Right lobe of liver (tissue), 6 donors: Measurements from ENCODE around the gene LACTBL1. TPM values are rescaled to one million over a fixed set of nuclear protein-coding genes. Genes with fewer than 3 reads are reported as not detected.
A peak's percentile ranks its signal among the peaks of the same experiment; 100 is the strongest.

Source experiments
- ATAC-seq, 4 donors: fragments of 200-7000 bp; cut with Tn5 transposase; one replicate each; pipeline ENCODE4 v1.9.1; 2020; ENCODE audit warnings: mild to moderate bottlenecking in 4 of 4, moderate library complexity in 4 of 4
- DNase-seq, 3 donors: peaks; one replicate each; pipeline ENCODE4 v3.0.0-alpha.2; 2020
- H3K27ac ChIP-seq, 3 donors: fragments of 200-600 bp; one replicate each; pipeline ENCODE4 v1.8.0; 2022
- H3K27me3 ChIP-seq, 2 donors: fragments of 200-600 bp; one replicate each; pipeline ENCODE4 v1.8.0; 2022
- H3K36me3 ChIP-seq, 4 donors: fragments of 200-600 bp; sonication (generic) in 1 of 4; one replicate each; pipeline versions ENCODE4 v1.5.1 to v1.8.0; 2017 to 2022; ENCODE audit warnings: control low read depth in 1 of 4
- H3K4me1 ChIP-seq, 4 donors: fragments of 200-600 bp; sonication (generic) in 1 of 4; one replicate each; pipeline versions ENCODE4 v1.5.1 to v1.8.0; 2017 to 2022; ENCODE audit warnings: control low read depth in 1 of 4
- H3K4me3 ChIP-seq, 3 donors: fragments of 200-600 bp; one replicate each; pipeline ENCODE4 v1.8.0; 2022
- H3K9me3 ChIP-seq, 4 donors: fragments of 200-600 bp; sonication (generic) in 1 of 4; one replicate each; pipeline versions ENCODE4 v1.5.1 to v1.8.0; 2017 to 2022; ENCODE audit warnings: control low read depth in 1 of 4
- CTCF ChIP-seq, 4 donors: fragments of 200-600 bp in 3 of 4; fragments of 450-650 bp in 1 of 4; IDR thresholded peaks; one replicate each; pipeline versions ENCODE4 v1.5.1 to v1.8.0; 2016 to 2022; ENCODE audit warnings: antibody characterized with exemption in 4 of 4, mild to moderate bottlenecking in 2 of 4
- POLR2A ChIP-seq: fragments of 450-650 bp; IDR thresholded peaks from one replicate; pipeline ENCODE4 v1.6.1; 2017; ENCODE audit warnings: antibody characterized with exemption, mild to moderate bottlenecking
- WGBS: methylation state at CpG from one replicate; pipeline ENCODE4 v1.1.6; 2018; ENCODE audit warnings: low coverage, low lambda C conversion rate; ENCODE audit not compliant: insufficient coverage; ENCODE audit errors: missing lambda C conversion rate; 5-methylcytosine and 5-hydroxymethylcytosine counted together
- intact Hi-C, 2 donors: fragments of 100-400 bp; cut with DNase I; formaldehyde crosslinking; loops; one replicate each; pipeline versions ENCODE4 v1.11.2 to v1.14.1; 2022
- total RNA-seq, 6 experiments: library from RNA; depleted of rRNA in 2 of 6; stranded (reverse); fragments of >200 nt in 2 of 6; fragmentation: NEBNext Ultra II Directional in 3 of 6; extraction: Animal tissue kit (Norgen Biotek cat#: 25700) in 3 of 6; gene quantifications; one replicate each; pipeline versions ENCODE4 v1.1.0 to v1.2.4, GENCODE V29; 2016 to 2023
- donor health status: DM: no; HTN: yes; CAD: no.
- donor health status: DM: no; HTN: no; CAD: no.
- donor health status: DM: no; HTN: no; CAD: no.
- donor health status: DM: no; HTN: yes; CAD: no.
- donor health status: DM: no; HTN: yes; CAD: no.

The LACTBL1 gene
- total RNA-seq, 6 experiments from 2014 or later, result not detected

DNA sequence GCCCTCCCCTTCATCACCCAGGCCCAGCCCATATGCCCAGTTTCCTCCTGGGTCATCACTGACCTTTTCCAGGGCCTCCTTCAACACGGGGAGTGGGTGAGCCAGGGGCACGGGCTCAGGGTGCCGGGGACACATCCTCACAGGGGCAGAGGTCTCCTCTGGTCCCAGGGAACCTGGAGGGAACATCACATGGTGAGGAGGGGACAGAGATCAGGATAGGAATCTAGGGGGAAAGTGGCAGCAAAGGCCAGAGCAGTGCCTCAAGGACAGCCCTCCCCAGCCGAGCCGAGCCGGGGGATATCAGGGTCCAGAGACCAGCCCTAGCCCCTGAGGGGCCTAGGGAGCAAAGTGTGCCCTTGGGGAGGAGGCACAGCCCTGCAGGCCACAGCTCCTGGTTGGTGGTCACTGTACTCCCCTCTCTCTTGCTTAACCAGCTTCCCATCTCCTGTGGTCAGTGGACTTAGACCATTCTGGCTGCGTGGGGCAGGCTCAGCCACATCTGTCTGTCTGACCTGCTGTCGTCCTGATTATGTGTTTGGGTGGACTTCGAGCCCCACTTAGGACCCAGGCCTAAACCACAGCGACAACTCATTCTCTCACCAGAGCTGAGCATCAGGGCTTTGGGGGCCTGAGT lies 9.5 kb downstream of the LACTBL1 start:
- Histone ChIP-seq H3K27me3 (no peaks in the 10 kb centered on the region), H3K9me3 (no peaks in the 10 kb centered on the region), H3K4me3 (no peak overlapping the region), H3K4me1 (peaks cover 0 to 4% (median 0%) of the 10 kb centered on the region in 4 donors), H3K27ac (no peak overlapping the region), H3K36me3 (no peaks in the 10 kb centered on the region)
- ATAC-seq (peak in 1 of 4 donors; percentile 11), DNase-seq (no peak)
- WGBS, result 52% methylated on average over 5 of the region's 10 CpGs
- TF ChIP-seq CTCF (IDR thresholded peaks at IDR 0.05) (no peak), POLR2A (no peak)
- intact Hi-C loops, result no loop called here

- Histone ChIP-seq H3K27ac (no peak overlapping the region), H3K4me1 (peaks cover 0 to 4% (median 0%) of the 10 kb centered on the region in 4 donors), H3K9me3 (no peaks in the 10 kb centered on the region), H3K36me3 (no peaks in the 10 kb centered on the region), H3K4me3 (no peak overlapping the region), H3K27me3 (no peaks in the 10 kb centered on the region)
- DNase-seq (no peak), ATAC-seq (no peak)
- 48% methylated on average over 2 of the region's 3 CpGs for WGBS
- intact Hi-C loops, result no loop called here
- no peak for TF ChIP-seq CTCF (IDR thresholded peaks at IDR 0.05)
- TF ChIP-seq POLR2A, result no peak
Measured at GRCh38 chr1:22962558-22962957, 10.1 kb downstream of the LACTBL1 start.

DNA sequence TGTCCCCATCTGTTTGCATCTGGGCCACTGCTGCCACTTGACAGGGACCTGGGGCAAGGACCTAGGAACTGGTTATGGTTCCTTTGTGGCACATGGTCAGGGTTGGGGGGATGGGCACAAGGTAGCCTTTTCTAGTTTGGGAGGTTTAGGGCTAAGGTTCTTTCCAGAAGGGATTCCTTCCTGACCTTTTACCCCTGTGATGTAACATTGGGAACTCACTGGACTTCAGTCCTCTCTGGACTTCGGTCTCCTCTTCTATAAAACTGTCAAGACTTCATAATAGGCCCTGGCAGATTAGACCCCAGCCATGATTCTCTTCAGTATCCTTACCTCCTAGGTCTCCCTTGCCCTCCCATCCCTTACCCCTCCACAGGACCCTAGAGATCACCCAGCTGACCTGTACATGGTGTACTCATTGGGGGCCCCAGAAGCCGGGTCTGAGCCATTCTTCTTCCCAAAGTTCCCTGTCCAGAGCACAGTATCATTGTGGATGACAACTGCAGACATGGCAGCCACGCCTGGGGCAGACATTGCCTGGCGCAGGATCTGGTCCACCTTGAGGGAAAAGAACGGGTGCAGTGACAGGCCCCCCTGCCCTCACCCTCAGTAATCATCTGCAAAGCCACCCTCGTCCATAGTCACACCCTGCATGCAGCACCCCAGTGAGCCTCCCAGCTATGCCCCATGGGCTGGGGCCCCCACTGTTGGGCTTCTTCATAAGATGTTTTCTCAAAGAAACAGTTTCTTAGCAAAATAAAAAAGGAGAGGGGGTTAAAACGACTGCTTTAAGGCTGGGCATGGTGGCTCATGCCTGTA lies 12.9 kb downstream of the LACTBL1 start:
- no peak overlapping the region for H3K27ac ChIP-seq
- TF ChIP-seq POLR2A, result no peak
- TF ChIP-seq CTCF (IDR thresholded peaks at IDR 0.05), result no peak
- no peaks in the 10 kb centered on the region for H3K36me3 ChIP-seq
- ATAC-seq, result peak in 1 of 4 donors; percentile 80
- no peak for DNase-seq
- no peaks in the 10 kb centered on the region for H3K9me3 ChIP-seq
- H3K27me3 ChIP-seq, result no peaks in the 10 kb centered on the region
- intact Hi-C loops, result loop anchor here in 1 of 2 donors (10.0 kb wide), 1 partner anchor 255 kb away; no protein-coding TSS in a partner anchor
- H3K4me1 ChIP-seq, result peaks cover 0 to 4% (median 0%) of the 10 kb centered on the region in 4 donors
- no peak overlapping the region for H3K4me3 ChIP-seq
- WGBS, result 51% methylated on average over 3 of the region's 7 CpGs

DNA sequence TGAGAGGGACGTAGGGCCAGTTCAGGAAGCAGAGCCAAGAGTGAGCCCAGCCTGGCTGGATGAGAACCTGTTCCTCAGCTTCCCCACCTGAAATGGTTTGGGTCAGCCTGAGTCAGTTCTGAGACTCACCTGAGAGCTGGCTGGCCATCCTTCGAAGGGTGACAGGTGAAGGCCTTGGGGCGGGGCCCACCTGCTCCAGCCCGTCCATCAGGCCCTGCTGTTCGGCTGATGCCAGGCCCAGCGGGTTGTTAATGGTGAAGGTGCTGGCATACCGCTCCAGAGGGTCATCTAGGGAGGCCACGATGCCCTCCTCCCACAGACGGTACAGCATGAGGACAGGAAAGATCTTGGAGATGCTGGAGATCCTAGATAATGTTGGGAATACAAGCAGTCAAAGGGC lies 14.1 kb downstream of the LACTBL1 start:
- no peak overlapping the region for H3K27ac ChIP-seq
- H3K36me3 ChIP-seq, result no peaks in the 10 kb centered on the region
- DNase-seq (no peak), ATAC-seq (no peak)
- H3K9me3 ChIP-seq, result no peaks in the 10 kb centered on the region
- H3K4me1 ChIP-seq, result peaks cover 0 to 4% (median 0%) of the 10 kb centered on the region in 4 donors
- WGBS, result 80% methylated on average over 4 of the region's 9 CpGs
- TF ChIP-seq CTCF (IDR thresholded peaks at IDR 0.05) (no peak), POLR2A (no peak)
- intact Hi-C loops, result loop anchor here in 1 of 2 donors (10.0 kb wide), 1 partner anchor 254 kb away; no protein-coding TSS in a partner anchor
- no peaks in the 10 kb centered on the region for H3K27me3 ChIP-seq
- H3K4me3 ChIP-seq, result no peak overlapping the region
